H9 (cell line): ENCODE results near the gene ARHGEF38. TPM values are rescaled to one million over a fixed set of nuclear protein-coding genes. Genes with fewer than 3 reads are reported as not detected.

Experiments
- DNase-seq: peaks from one replicate; pipeline ENCODE4 v3.0.0-alpha.2; 2017
- H2AFZ ChIP-seq: one replicate; pipeline ENCODE4 v1.6.1; 2013; ENCODE audit warnings: mild to moderate bottlenecking, low read length, control low read depth, moderate library complexity
- H2AK5ac ChIP-seq: 2 replicates; pipeline ENCODE4 v1.6.1; 2013; ENCODE audit warnings: low read length, control low read depth, mixed read lengths; ENCODE audit not compliant: insufficient read length
- H2BK120ac ChIP-seq: one replicate; pipeline ENCODE4 v1.6.1; 2013; ENCODE audit warnings: low read depth, mild to moderate bottlenecking, low read length, control low read depth, inconsistent platforms; ENCODE audit not compliant: poor library complexity, severe bottlenecking
- H2BK12ac ChIP-seq: 2 replicates; pipeline ENCODE4 v1.6.1; 2013; ENCODE audit warnings: low read length, control low read depth, mixed read lengths, low read depth; ENCODE audit not compliant: insufficient read length
- H2BK15ac ChIP-seq: 2 replicates; pipeline ENCODE4 v1.6.1; 2013; ENCODE audit warnings: low read depth, low read length, control low read depth
- H2BK20ac ChIP-seq: one replicate; pipeline ENCODE4 v1.6.1; 2013; ENCODE audit warnings: low read depth, mild to moderate bottlenecking, low read length, control low read depth, inconsistent platforms; ENCODE audit not compliant: poor library complexity, severe bottlenecking
- H2BK5ac ChIP-seq: 2 replicates; pipeline ENCODE4 v1.6.1; 2013; ENCODE audit warnings: low read length, control low read depth, mixed read lengths; ENCODE audit not compliant: insufficient read length
- H3K14ac ChIP-seq: 2 replicates; pipeline ENCODE4 v1.6.1; 2013; ENCODE audit warnings: low read length, control low read depth; ENCODE audit not compliant: insufficient read depth
- H3K18ac ChIP-seq: 2 replicates; pipeline ENCODE4 v1.6.1; 2013; ENCODE audit warnings: low read depth, mild to moderate bottlenecking, mixed read lengths, low read length, control low read depth; ENCODE audit not compliant: insufficient read length
- H3K23ac ChIP-seq: 2 replicates; pipeline ENCODE4 v1.6.1; 2013; ENCODE audit warnings: low read length, control low read depth, mixed read lengths, low read depth; ENCODE audit not compliant: insufficient read length
- H3K23me2 ChIP-seq: 2 replicates; pipeline ENCODE4 v1.6.1; 2013; ENCODE audit warnings: low read depth, mild to moderate bottlenecking, mixed read lengths, low read length, control low read depth; ENCODE audit not compliant: insufficient read length, poor library complexity, severe bottlenecking
- H3K27ac ChIP-seq: 2 replicates; pipeline ENCODE4 v1.5.1; 2013; ENCODE audit warnings: low read length, control low read depth, mixed read lengths, low read depth; ENCODE audit not compliant: insufficient read length
- H3K27me3 ChIP-seq: 2 replicates; pipeline ENCODE4 v1.6.1; 2013; ENCODE audit warnings: low read length, control low read depth, inconsistent platforms; ENCODE audit not compliant: insufficient read depth
- H3K4ac ChIP-seq: 2 replicates; pipeline ENCODE4 v1.6.1; 2013; ENCODE audit warnings: low read depth, mild to moderate bottlenecking, control low read depth, inconsistent platforms, low read length, moderate library complexity
- H3K4me1 ChIP-seq: 2 replicates; pipeline ENCODE4 v1.6.1; 2013; ENCODE audit warnings: low read length, control low read depth, inconsistent platforms; ENCODE audit not compliant: insufficient read depth
- H3K4me2 ChIP-seq: 2 replicates; pipeline ENCODE4 v1.6.1; 2013; ENCODE audit warnings: low read length, control low read depth, mixed read lengths; ENCODE audit not compliant: insufficient read length, insufficient read depth
- H3K56ac ChIP-seq: 2 replicates; pipeline ENCODE4 v1.6.1; 2013; ENCODE audit warnings: low read depth, mild to moderate bottlenecking, mixed read lengths, low read length, control low read depth; ENCODE audit not compliant: insufficient read length
- H3K79me1 ChIP-seq: 2 replicates; pipeline ENCODE4 v1.6.1; 2013; ENCODE audit warnings: low read depth, mild to moderate bottlenecking, moderate library complexity, low read length, control low read depth, inconsistent platforms; ENCODE audit not compliant: insufficient read depth, poor library complexity, severe bottlenecking
- H3K79me2 ChIP-seq: 2 replicates; pipeline ENCODE4 v1.6.1; 2013; ENCODE audit warnings: low read length, control low read depth, inconsistent platforms; ENCODE audit not compliant: insufficient read depth
- H3K9ac ChIP-seq: 2 replicates; pipeline ENCODE4 v1.6.1; 2013; ENCODE audit warnings: low read length, control low read depth, mixed read lengths; ENCODE audit not compliant: insufficient read length; ENCODE audit errors: extremely low read depth
- H3K9me3 ChIP-seq: one replicate; pipeline ENCODE4 v1.6.1; 2013; ENCODE audit warnings: low read depth, low read length, inconsistent platforms; ENCODE audit not compliant: control insufficient read depth
- H3T11ph ChIP-seq: one replicate; pipeline ENCODE4 v1.6.1; 2013; ENCODE audit warnings: mild to moderate bottlenecking, low read length, control low read depth, inconsistent platforms
- H4K20me1 ChIP-seq: one replicate; pipeline ENCODE4 v1.6.1; 2013; ENCODE audit not compliant: control insufficient read depth, insufficient read length, insufficient read depth
- H4K5ac ChIP-seq: 2 replicates; pipeline ENCODE4 v1.6.1; 2013; ENCODE audit warnings: low read depth, mild to moderate bottlenecking, mixed read lengths, low read length, control low read depth; ENCODE audit not compliant: insufficient read length
- H4K8ac ChIP-seq: replicated peaks from 2 replicates; pipeline ENCODE4 v1.6.1; 2013; ENCODE audit warnings: low read length, control low read depth, mixed read lengths, low read depth; ENCODE audit not compliant: insufficient read length
- H4K91ac ChIP-seq: 2 replicates; pipeline ENCODE4 v1.6.1; 2013; ENCODE audit warnings: low read depth, mild to moderate bottlenecking, moderate library complexity, mixed read lengths, low read length, control low read depth; ENCODE audit not compliant: insufficient read length
- H3K27ac Mint-ChIP-seq, 3 experiments: 2 replicates in 2 of 3; 3 replicates in 1 of 3; pipeline ENCODE4 v1.8.0; 2020 to 2021; ENCODE audit warnings: mixed read lengths in 3 of 3, mild to moderate bottlenecking in 1 of 3, moderate library complexity in 1 of 3
- H3K27me3 Mint-ChIP-seq: 2 replicates; pipeline ENCODE4 v1.8.0; 2021; ENCODE audit warnings: low read depth, mild to moderate bottlenecking, moderate library complexity, mixed read lengths
- H3K36me3 Mint-ChIP-seq, 3 experiments: 2 replicates in 2 of 3; 3 replicates in 1 of 3; pipeline ENCODE4 v1.8.0; 2020 to 2021; ENCODE audit warnings: low read depth in 3 of 3, mixed read lengths in 3 of 3; ENCODE audit not compliant: insufficient read depth in 1 of 3
- H3K4me1 Mint-ChIP-seq, 2 experiments: 2 replicates each; pipeline ENCODE4 v1.8.0; 2020; ENCODE audit warnings: mixed read lengths in 2 of 2
- H3K4me3 Mint-ChIP-seq, 2 experiments: 2 replicates in 1 of 2; 3 replicates in 1 of 2; pipeline ENCODE4 v1.8.0; 2020 to 2021; ENCODE audit warnings: mild to moderate bottlenecking in 2 of 2, mixed read lengths in 2 of 2, moderate library complexity in 1 of 2
- H3K9me3 Mint-ChIP-seq, 2 experiments: 2 replicates in 1 of 2; 3 replicates in 1 of 2; pipeline ENCODE4 v1.8.0; 2020; ENCODE audit warnings: mild to moderate bottlenecking in 2 of 2, mixed read lengths in 2 of 2, moderate library complexity in 1 of 2
- WGBS: extraction: QIAGEN DNeasy Blood & Tissue Kit; methylation state at CpG from one replicate; pipeline ENCODE4 v1.1.7; 2013; ENCODE audit warnings: missing lambda C conversion rate, low lambda C conversion rate, mixed read lengths; ENCODE audit not compliant: insufficient read length; ENCODE audit errors: extremely low coverage; 5-methylcytosine and 5-hydroxymethylcytosine counted together
- total RNA-seq: library from RNA; stranded (reverse); gene quantifications from 2 replicates; pipeline ENCODE4 v1.2.1, GENCODE V29; 2021
- TF ChIP-seq, protein P1 (sequence below): fragments of 200-600 bp; sonication (generic); conservative IDR thresholded peaks from 3 replicates; pipeline ENCODE4 v1.8.0; 2021; ENCODE audit warnings: antibody characterized with exemption, mild to moderate bottlenecking

Gene ARHGEF38
- total RNA-seq, 1 experiment from 2014 or later: not detected

DNA sequence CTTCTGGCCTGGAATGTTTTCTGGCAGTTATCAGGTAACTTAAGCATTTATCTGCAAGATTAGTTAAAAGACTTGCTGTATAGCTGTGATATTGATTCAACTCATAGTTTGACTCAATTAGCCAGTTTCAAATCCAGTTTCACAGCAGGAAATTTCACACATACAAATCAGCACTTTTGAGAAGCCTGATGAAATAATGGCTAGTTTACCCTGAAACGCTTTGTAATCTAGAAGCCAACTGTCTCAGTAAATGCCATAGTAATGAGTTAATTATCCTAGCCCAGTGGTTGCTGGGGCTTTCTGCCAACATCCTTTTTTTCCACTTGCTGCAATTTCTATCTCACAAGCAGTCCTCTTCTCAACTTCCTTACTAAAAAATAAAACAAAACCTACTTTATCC, 53.1 kb downstream of the ARHGEF38 start:
- Histone ChIP-seq H2AK5ac (no peak overlapping the region), H2BK12ac (no peak overlapping the region), H3K56ac (no peak overlapping the region), H3K4me2 (no peak overlapping the region), H2AFZ (no peak overlapping the region), H3K9ac (no peak overlapping the region), H4K5ac (no peak overlapping the region), H2BK120ac (no peak overlapping the region), H3K23me2 (no peaks in the 10 kb centered on the region), H3K23ac (no peak overlapping the region), H2BK5ac (no peak overlapping the region), H3K79me1 (no peaks in the 10 kb centered on the region), H3K27me3 (no peaks in the 10 kb centered on the region), H2BK15ac (no peak overlapping the region), H2BK20ac (no peak overlapping the region), H3K9me3 (no peaks in the 10 kb centered on the region), H3K79me2 (no peaks in the 10 kb centered on the region), H3K4me1 (no peaks in the 10 kb centered on the region), H4K8ac (no peak overlapping the region), H3K27ac (no peak overlapping the region), H4K20me1 (no peaks in the 10 kb centered on the region), H4K91ac (no peak overlapping the region), H3K18ac (no peak overlapping the region), H3K4ac (no peak overlapping the region), H3T11ph (no peak overlapping the region), H3K14ac (no peak overlapping the region)
- Mint-ChIP-seq H3K4me3 (no peak overlapping the region), H3K27me3 (peaks cover 9% of the 10 kb centered on the region), H3K9me3 (no peaks in the 10 kb centered on the region; a peak in 1 of 5 replicates), H3K36me3 (no peaks in the 10 kb centered on the region), H3K4me1 (no peaks in the 10 kb centered on the region; a peak in 1 of 4 replicates), H3K27ac (no peak overlapping the region)
- TF ChIP-seq, protein P1, sequence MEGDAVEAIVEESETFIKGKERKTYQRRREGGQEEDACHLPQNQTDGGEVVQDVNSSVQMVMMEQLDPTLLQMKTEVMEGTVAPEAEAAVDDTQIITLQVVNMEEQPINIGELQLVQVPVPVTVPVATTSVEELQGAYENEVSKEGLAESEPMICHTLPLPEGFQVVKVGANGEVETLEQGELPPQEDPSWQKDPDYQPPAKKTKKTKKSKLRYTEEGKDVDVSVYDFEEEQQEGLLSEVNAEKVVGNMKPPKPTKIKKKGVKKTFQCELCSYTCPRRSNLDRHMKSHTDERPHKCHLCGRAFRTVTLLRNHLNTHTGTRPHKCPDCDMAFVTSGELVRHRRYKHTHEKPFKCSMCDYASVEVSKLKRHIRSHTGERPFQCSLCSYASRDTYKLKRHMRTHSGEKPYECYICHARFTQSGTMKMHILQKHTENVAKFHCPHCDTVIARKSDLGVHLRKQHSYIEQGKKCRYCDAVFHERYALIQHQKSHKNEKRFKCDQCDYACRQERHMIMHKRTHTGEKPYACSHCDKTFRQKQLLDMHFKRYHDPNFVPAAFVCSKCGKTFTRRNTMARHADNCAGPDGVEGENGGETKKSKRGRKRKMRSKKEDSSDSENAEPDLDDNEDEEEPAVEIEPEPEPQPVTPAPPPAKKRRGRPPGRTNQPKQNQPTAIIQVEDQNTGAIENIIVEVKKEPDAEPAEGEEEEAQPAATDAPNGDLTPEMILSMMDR: no peak
- WGBS: no CpG with 5 or more reads among the region's 1 CpG
- DNase-seq: no peak
